Astrocyte of the cerebellum (primary cell): Measurements from ENCODE around the gene ABCB8.

ENCODE experiments used
- DNase-seq: peaks from one replicate; pipeline ENCODE4 v3.0.0-alpha.2; 2011; ENCODE audit warnings: low read depth
- H3K4me3 ChIP-seq: 2 replicates; pipeline ENCODE4 v1.5.1; 2011; ENCODE audit warnings: mild to moderate bottlenecking, low read depth, low read length, moderate library complexity
- in situ Hi-C: cut with HindIII; loops from 2 replicates; pipeline ENCODE4 v1.10.0; 2017; ENCODE audit warnings: low sequenced_read_pairs
- TF ChIP-seq, protein P1 (sequence below): IDR thresholded peaks from 2 replicates; pipeline ENCODE4 v1.5.1; 2012; ENCODE audit warnings: low read length, low read depth, moderate library complexity, mild to moderate bottlenecking; ENCODE audit errors: missing control alignments

ABCB8 gene

DNA sequence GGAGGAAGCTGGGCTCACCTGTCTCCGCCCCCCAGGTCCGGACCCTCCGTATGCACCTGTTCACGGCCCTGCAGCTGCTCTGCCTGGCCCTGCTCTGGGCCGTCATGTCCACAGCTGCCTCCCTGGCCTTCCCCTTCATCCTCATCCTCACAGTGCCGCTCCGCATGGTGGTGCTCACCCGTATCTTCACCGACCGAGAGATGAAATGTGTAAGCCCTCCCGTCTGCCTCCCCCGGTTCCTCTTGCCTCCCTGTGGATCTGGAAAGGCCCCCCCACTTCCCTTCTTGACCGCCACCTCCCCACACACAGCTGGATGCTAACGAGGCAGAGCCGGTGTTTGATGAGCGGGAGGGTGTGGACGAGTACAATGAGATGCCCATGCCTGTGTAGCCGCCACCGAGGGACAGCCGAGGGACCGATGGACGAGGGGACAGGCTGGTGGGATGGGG, 47.8 kb downstream of the ABCB8 start:
- H3K4me3 ChIP-seq: no peak overlapping the region
- in situ Hi-C loops: no loop called here
- TF ChIP-seq, protein P1, sequence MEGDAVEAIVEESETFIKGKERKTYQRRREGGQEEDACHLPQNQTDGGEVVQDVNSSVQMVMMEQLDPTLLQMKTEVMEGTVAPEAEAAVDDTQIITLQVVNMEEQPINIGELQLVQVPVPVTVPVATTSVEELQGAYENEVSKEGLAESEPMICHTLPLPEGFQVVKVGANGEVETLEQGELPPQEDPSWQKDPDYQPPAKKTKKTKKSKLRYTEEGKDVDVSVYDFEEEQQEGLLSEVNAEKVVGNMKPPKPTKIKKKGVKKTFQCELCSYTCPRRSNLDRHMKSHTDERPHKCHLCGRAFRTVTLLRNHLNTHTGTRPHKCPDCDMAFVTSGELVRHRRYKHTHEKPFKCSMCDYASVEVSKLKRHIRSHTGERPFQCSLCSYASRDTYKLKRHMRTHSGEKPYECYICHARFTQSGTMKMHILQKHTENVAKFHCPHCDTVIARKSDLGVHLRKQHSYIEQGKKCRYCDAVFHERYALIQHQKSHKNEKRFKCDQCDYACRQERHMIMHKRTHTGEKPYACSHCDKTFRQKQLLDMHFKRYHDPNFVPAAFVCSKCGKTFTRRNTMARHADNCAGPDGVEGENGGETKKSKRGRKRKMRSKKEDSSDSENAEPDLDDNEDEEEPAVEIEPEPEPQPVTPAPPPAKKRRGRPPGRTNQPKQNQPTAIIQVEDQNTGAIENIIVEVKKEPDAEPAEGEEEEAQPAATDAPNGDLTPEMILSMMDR: no peak
- DNase-seq: no peak

DNA sequence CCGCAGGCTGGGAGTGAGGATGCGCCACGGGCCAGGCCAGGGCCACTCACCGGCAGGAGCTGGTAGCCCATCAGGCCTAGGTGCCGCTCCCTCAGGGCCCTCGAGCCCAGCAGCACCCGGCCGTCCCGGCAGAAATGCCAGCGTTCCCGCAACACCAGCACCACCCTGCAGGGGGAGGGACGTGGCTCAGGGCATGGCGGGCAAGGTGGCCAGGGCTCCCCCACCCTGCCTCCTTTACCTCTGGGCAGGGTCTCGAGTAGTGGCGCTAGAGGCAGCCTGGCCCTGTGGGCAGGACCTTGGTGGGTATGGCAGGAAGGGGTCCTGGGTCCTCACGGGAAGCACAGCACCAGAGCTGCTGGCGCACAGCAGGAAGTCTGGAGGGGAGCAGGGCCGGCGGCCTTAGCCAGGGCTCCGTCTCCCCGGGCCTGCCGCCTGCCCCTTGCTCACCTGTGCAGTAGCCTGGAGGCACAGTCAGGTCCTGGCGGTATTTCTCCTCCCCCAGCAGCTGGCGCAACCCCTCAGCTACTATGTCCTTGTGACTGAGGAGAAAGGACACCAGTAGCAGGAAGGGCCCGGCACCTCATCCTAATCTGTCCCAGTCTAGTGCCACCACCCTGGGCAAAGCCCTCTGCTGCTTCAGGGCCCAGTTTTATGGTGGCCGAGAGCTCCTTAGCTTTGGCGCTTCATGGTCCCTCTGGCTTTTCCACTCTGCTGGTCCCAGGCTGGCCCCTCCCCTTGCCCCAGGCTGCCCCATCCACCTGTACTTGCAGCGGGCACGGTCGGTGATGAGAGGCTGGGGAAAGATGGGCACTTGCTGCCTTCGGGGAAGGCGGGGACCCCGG, 48.8 kb downstream of the ABCB8 start:
- in situ Hi-C loops: no loop called here
- DNase-seq: no peak
- H3K4me3 ChIP-seq: no peak overlapping the region
- TF ChIP-seq, protein P1: peak; percentile 44

DNA sequence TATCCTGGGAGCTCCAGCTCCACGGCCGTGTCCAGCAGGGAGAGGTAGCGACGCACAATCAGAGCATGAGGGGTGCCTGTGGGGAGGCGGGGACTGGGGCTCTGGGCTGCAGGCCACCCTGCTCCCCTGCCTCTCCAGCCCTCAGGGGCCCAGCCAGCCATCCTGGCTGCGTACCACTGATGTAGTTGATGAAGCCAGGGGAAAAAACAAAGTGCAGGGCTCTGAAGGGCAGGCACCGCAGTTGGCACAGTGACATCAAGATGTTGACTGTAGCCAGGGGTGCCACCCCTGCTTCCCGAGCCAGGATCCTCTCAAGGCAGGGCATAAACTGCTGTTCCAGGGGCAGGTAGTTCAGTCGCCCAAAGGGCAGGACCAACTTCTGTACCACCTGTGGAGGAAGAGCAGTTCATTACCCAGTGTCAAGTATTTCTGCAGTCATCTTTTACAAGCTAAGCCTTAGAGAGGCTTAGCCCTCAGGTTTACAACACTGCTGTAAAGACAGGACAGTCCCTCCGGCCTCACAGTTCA, 49.5 kb downstream of the ABCB8 start:
- TF ChIP-seq, protein P1: no peak
- in situ Hi-C loops: no loop called here
- H3K4me3 ChIP-seq: no peak overlapping the region
- DNase-seq: no peak

DNA sequence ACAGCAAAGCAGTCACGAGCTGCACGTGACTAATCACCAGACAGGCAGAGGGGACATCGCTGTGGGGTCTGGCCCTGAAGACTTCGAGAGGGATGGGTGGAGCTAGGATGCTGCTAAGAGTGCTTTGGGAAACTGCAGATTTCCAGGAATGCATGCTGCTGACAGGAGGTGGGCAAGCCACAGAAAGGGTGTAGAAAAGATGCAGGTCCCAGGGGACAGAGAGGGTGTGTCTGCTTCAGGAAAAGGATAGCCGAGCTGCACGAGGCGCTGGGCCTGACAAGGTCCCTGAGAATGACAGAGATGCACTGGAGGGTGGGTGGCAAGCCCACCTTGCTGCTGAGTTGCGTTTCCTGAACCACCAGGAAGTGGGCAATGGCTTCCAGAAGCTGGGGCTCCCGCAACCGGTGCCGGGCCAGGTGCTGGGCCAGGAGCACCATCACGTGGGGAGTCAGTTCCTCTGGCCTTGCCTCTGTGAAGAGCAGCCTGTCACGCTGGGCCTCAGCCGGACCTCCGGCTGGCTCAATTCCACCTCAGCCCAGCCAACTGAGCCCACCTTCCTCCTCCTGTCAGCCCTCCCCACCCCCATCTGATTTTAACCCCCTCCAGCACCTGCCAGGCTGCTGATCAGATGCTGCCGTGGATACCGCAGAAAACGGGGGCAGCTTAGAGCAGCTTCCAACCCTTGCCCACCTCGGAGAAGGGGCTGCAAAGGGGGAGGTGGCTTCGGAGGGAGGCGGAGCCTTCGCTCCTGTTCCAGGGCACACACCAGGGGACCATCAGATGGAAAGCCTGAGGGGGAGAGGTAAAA, 50.2 kb downstream of the ABCB8 start:
- DNase-seq: no peak
- in situ Hi-C loops: no loop called here

DNA sequence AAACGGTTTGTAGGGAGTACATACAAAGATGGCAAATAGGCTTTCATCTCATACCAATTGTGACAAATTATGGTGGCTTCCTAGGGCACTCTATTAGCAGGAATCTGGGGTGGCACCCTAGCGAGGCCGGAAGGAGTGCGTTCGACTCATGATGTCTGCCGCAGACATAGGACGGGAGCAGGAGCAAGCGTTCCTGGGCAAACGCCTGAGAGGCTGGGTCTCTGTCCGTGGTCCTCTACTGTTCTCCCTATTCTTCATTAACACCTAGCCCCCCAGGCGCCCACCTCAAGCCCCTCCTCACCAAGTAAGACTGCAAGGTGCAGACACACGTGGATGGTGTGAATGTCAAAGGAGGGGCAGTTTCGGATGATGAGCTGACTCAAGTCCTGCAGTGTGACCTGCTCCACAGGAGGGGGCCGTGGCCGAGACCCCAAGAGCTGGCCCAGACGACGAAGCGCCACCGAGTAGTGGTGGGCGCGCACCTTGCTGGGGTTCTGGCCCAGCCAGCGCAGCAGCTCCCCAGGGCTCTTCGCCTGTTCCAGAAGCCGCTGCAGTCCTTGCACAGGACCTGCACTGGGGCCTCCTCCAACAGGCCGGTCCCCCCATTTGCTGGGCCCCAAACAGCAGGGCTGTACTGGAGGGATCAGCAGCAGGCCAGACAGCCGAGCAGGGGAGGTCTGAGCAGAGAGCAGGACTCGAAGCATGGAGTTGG, 51.1 kb downstream of the ABCB8 start:
- no peak for DNase-seq
- TF ChIP-seq, protein P1: no peak
- peak overlapping the region; percentile 93 for H3K4me3 ChIP-seq
- in situ Hi-C loops: no loop called here

More for the DNA sequence above, 50.2 kb downstream of the ABCB8 start:
- H3K4me3 ChIP-seq: no peak overlapping the region
- TF ChIP-seq, protein P1: no peak

DNA sequence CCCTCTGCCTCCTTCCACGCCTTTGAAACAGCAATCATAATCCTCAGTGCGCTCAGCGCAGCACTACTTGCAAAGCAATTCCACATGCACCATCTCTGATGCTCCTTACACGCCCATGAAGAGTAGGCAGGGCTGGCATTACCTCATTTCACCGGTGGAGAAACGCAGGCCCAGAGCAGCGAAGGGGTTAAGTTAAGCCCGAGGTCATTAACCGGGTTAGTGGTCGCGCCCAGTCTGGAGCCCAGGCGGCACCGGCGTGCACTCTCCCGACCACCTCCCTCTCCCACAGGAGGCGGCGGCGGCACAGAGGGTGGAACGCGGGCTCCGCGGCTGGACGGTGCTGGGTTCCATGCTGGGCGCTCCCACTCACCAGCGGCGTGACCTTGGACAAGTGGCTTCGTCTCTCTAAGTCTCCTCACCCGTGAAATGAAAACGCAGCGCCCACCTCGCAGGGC, 51.8 kb downstream of the ABCB8 start:
- TF ChIP-seq, protein P1: no peak
- no peak for DNase-seq
- in situ Hi-C loops: no loop called here
- H3K4me3 ChIP-seq: peak overlapping the region; percentile 93
